ENCODE measurements around the gene COL23A1.

DNA sequence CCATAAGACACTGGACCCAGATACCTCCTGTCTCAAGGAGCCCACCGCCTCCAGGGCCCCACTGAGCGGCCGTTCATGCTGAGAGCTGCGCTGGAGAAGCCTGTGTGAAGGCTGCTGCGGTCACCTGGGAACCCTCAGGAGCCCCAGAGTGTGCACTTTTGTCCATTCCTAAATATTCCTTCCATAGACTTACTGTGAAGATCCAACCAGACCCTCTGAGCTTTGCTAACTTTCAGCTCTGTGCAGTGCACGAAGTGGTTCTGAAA, 119.5 kb downstream of the COL23A1 start:
- TF ChIP-seq EP300 (IDR thresholded peaks at IDR 0.05; ENCODE audit: borderline replicate concordance in 1 of 2, low read depth in 2 of 2, low read length in 2 of 2) (no peak), YY1 (IDR thresholded peaks at IDR 0.05; ENCODE audit: low read depth, low read length) (no peak), BACH1 (IDR thresholded peaks at IDR 0.05; ENCODE audit: low read length) (no peak)

All from H1 (cell line).